ENCODE measurements around the gene ATE1. TPM values are rescaled to one million over a fixed set of nuclear protein-coding genes. Genes with fewer than 3 reads are reported as not detected.

The ATE1 gene
- polyA plus RNA-seq, 2 of the 4 experiments (the other 2 are of a cell fraction) = 27.2 to 58.8 TPM

- ATAC-seq (peak; percentile 87 to 88), FAIRE-seq (no peak), DNase-seq (ENCODE audit: low read depth in 1 of 2, low spot score in 1 of 2) (peak in 1 of 2 experiments; percentile 91)
- Histone ChIP-seq H3K4me1 (peaks cover 42% of the 10 kb centered on the region), H3K4me2 (peak overlapping the region; percentile 66), H3K27ac (peak overlapping the region; percentile 85 to 89), H3K4me3 (no peak overlapping the region), H3K9me3 (no peaks in the 10 kb centered on the region)
- ChIA-PET CTCF (no interaction called here), POLR2A (interaction anchor here (2.0 to 2.3 kb wide), 2 partner anchors 8 to 9 kb away, joined by 6 to 9 read pairs; partner anchors contain the start of gene ATE1)
- no peak for TF ChIP-seq TFCP2L1 (CRISPR knock-in tag; IDR thresholded peaks at IDR 0.05)
- TF ChIP-seq RARB (CRISPR knock-in tag; IDR thresholded peaks at IDR 0.05) = no peak
- TF ChIP-seq ZC3H11A (IDR thresholded peaks at IDR 0.05) = no peak
- TF ChIP-seq MAX (IDR thresholded peaks at IDR 0.05) = no peak; the same call in 1 of the 2 replicates
- no peak for TF ChIP-seq CTCF (IDR thresholded peaks at IDR 0.05)
- no peak for TF ChIP-seq PBX3 (IDR thresholded peaks at IDR 0.05)
- no peak for TF ChIP-seq NPAS2 (CRISPR knock-in tag; IDR thresholded peaks at IDR 0.05; ENCODE audit: borderline replicate concordance)
- TF ChIP-seq ESRRA (IDR thresholded peaks at IDR 0.05; ENCODE audit: borderline replicate concordance, low read length) = no peak
- TF ChIP-seq HDAC2 (IDR thresholded peaks at IDR 0.05) = no peak
- TF ChIP-seq JUN (IDR thresholded peaks at IDR 0.05) = peak in 1 of 2 experiments; percentile 50; a peak in 1 of 5 replicates
- no peak for TF ChIP-seq REST (IDR thresholded peaks at IDR 0.05)
- peak; percentile 84 for TF ChIP-seq GATA3 (IDR thresholded peaks at IDR 0.05; ENCODE audit: borderline replicate concordance)
- 0 out of 5 replicates have a peak, but pooled peaks of 1 of the 2 experiments have one; percentile 15 for TF ChIP-seq EP300 (IDR thresholded peaks at IDR 0.05)
- TF ChIP-seq, protein P1, sequence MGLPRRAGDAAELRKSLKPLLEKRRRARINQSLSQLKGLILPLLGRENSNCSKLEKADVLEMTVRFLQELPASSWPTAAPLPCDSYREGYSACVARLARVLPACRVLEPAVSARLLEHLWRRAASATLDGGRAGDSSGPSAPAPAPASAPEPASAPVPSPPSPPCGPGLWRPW (IDR thresholded peaks at IDR 0.05) = no peak
- no peak for TF ChIP-seq BHLHE40 (IDR thresholded peaks at IDR 0.05; ENCODE audit: low read depth, low read length)
- TF ChIP-seq PHF8 (IDR thresholded peaks at IDR 0.05; ENCODE audit: borderline replicate concordance, low read depth) = no peak
- TF ChIP-seq, protein P2, sequence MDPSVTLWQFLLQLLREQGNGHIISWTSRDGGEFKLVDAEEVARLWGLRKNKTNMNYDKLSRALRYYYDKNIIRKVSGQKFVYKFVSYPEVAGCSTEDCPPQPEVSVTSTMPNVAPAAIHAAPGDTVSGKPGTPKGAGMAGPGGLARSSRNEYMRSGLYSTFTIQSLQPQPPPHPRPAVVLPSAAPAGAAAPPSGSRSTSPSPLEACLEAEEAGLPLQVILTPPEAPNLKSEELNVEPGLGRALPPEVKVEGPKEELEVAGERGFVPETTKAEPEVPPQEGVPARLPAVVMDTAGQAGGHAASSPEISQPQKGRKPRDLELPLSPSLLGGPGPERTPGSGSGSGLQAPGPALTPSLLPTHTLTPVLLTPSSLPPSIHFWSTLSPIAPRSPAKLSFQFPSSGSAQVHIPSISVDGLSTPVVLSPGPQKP (IDR thresholded peaks at IDR 0.05; ENCODE audit: low read depth, low read length) = no peak
- TF ChIP-seq TP53 (CRISPR knock-in tag; IDR thresholded peaks at IDR 0.05) = no peak
- 0 out of 2 replicates have a peak, but pooled peaks have one; percentile 18 for TF ChIP-seq HOXB5 (CRISPR knock-in tag; IDR thresholded peaks at IDR 0.05)
- TF ChIP-seq JUNB (IDR thresholded peaks at IDR 0.05) = no peak
- TF ChIP-seq, protein P3, sequence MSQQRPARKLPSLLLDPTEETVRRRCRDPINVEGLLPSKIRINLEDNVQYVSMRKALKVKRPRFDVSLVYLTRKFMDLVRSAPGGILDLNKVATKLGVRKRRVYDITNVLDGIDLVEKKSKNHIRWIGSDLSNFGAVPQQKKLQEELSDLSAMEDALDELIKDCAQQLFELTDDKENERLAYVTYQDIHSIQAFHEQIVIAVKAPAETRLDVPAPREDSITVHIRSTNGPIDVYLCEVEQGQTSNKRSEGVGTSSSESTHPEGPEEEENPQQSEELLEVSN (IDR thresholded peaks at IDR 0.05; ENCODE audit: borderline replicate concordance, low read depth) = 0 out of 2 replicates have a peak, but pooled peaks have one; percentile 18
- no peak for TF ChIP-seq POLR2AphosphoS2 (conservative IDR thresholded peaks at IDR 0.05; ENCODE audit: low read length)
- TF ChIP-seq HOXB13 (CRISPR knock-in tag; IDR thresholded peaks at IDR 0.05; ENCODE audit: low read depth) = no peak
- no peak for TF ChIP-seq NFE2L2 (conservative IDR thresholded peaks at IDR 0.05; ENCODE audit: low read length)
- peak; percentile 41 for TF ChIP-seq POLR2A (IDR thresholded peaks at IDR 0.05; ENCODE audit: low read length)
- TF ChIP-seq CBX8 (IDR thresholded peaks at IDR 0.05) = no peak
- WGBS (ENCODE audit: missing lambda C conversion rate) = 3% methylated on average over 7 of the region's 7 CpGs
Observed at GRCh38 chr10:121935702-121936101, 7.9 kb upstream of the ATE1 start.

All from A549 (cell line).